GM20431 (cell line): ENCODE measurements around the gene MYOF.
"Not testable (repeated sequence)": the region's sequence is repeated elsewhere in the genome, so short reads cannot be mapped to it uniquely, and the experiment has no call there.

ENCODE experiments used
- in situ Hi-C: fragments of 300-500 bp; cut with MseI, MboI; formaldehyde crosslinking; loops from one replicate; pipeline ENCODE4 v1.15.0; 2020; ENCODE audit warnings: low sequenced_read_pairs; ENCODE audit not compliant: unreplicated experiment

The MYOF gene

GRCh38 chr10:93481637-93482144 lies 443 bp downstream of the MYOF start:
- in situ Hi-C loops, result loop anchor here (10.0 kb wide), 1 partner anchor 107 kb away; no protein-coding TSS in a partner anchor

GRCh38 chr10:93478873-93479272 lies 3.3 kb downstream of the MYOF start:
- in situ Hi-C loops, result no loop called here

- in situ Hi-C loops, result no loop called here
Observed at GRCh38 chr10:93476756-93477155, 5.4 kb downstream of the MYOF start.

DNA sequence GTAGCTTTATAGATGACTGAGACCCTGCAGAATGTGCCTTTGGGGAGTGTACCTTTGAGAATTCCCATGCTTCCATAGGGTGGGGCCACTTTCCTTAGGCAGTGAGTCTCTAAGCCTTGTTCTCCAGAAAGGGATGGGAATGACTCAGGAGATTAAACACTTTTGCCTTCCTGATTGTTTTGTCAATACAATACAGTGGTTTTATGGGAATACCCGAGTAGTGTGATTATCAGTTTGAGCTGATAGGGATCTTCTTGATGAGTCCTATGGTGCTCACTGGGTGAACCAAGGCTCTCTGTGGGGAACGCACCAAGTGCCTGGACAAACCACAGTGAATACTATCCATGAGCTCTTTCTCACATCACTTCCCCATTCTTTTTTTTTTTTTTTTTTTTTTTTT lies 6.3 kb downstream of the MYOF start:
- in situ Hi-C loops, result no loop called here

- in situ Hi-C loops, result no loop called here
Observed at GRCh38 chr10:93475227-93475626, 6.9 kb downstream of the MYOF start.

- in situ Hi-C loops, result no loop called here
Observed at GRCh38 chr10:93473804-93474472, 8.2 kb downstream of the MYOF start.

GRCh38 chr10:93473161-93473560 lies 9.0 kb downstream of the MYOF start:
- in situ Hi-C loops, result no loop called here

GRCh38 chr10:93471110-93471651 lies 11.0 kb downstream of the MYOF start:
- in situ Hi-C loops, result no loop called here

DNA sequence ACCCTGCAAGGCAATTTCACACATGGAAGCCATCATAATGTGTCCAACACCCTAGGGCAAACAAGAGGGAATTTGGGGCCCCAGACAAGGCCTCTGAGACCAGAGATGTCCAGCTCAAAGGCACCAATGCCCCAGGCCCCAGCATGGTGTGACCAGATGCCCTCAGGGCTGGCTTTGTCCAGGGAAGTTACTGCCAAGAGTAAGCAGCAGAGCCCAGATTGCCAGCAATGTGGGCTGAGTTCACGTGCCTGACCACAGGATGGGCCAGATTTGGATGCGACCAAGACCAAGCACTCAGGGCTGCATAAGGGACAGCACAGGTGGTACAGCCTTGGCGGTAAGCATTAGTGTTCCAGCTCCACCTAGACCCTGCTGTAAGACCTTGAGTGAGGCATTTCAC lies 12.7 kb downstream of the MYOF start:
- in situ Hi-C loops, result no loop called here

DNA sequence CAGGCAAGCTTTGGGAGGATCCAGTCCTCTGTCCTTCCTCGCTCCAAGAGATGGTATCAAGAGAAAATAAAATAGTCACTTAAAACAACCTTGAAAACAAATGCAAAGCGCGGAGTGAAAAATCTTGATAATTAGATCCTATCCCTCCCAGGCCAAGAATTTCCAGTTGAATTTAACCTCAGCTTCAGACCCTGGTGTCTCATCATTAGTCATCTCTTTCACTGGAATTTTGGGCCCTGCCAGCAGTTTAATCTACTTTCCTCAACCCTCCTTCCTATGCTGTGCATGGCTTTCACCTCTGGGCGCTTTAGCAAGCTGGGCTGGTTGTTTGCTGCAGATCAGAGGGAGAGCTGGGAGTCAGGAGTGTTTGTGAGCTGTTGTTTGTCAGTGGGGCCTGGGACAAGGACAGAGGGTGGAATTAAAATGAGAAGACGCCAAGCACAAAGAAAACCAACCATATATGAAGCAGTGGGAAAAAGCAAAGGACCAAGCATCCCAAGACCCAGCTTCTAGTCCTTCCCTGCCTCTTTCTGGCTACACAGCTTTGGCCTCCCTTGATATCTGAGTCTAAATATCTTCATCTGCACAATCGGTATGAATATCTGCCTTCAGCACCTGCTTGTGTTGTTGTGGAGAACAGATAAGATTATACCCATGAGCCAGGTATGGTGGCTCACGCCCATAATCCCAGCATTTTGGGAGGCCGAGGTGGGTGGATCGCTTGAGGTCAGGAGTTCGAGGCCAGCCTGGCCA lies 13.5 kb downstream of the MYOF start:
- in situ Hi-C loops, result no loop called here

DNA sequence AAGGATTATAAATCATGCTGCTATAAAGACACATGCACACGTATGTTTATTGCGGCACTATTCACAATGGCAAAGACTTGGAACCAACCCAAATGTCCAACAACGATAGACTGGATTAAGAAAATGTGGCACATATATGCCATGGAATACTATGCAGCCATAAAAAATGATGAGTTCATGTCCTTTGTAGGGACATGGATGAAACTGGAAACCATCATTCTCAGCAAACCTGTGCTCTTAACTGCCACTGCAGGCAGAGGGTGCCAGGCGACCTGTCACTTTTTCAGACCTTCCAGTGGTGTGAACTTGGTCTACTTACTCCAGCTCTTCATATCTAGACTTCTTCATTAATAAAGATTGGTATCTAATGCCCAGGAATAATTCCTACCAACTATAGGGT lies 14.5 kb downstream of the MYOF start:
- in situ Hi-C loops, result not testable (repeated sequence)

- in situ Hi-C loops, result no loop called here
Observed at GRCh38 chr10:93465806-93466675, 16.1 kb downstream of the MYOF start.

DNA sequence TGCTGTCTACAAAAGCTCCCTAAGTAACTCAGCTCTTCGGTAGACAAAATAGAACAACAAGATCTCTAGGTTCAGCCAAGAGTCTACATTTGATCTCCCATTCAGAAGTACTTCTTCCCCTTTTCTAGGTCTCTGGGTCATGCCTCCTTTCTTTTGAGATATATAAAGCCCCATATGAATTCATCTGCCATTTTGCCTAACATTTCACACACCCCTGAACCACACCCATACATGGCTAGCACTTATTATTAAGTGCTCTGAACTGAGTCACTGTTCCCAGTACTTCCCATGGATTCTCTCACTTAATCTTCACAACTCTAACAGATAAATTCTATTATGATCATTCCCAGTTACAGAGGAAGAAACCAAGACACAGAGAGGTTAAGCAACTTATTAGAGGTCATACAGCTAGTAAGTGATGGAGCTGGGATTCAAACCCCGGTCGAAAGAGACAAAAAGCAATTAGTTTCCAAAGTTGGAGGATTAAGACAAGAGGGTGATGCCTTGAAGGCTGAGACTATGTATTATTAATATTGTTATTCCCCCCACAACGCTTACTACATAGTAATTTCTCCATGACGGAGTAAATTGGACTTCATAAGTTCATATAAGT lies 17.3 kb downstream of the MYOF start:
- in situ Hi-C loops, result no loop called here

GRCh38 chr10:93463723-93464476 lies 18.2 kb downstream of the MYOF start:
- in situ Hi-C loops, result no loop called here

DNA sequence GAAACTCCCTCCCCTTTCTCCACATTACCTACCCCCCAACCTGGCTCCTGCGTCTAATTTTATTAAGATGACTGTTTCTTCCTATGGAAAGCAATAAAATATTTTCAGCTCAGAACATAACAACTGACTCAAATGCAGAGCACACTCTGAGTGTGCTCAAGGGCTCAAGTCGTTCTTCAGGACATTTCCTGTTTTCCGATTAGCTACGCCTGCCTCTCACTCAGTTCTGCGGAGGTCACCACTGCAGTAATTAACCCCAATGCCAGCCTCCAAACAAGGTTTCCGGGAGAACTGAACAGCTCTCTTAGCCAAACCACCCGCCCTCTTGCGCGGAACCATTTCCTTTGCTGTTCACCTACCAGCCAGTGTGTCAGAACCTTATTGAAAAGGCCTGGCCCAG lies 19.3 kb downstream of the MYOF start:
- in situ Hi-C loops, result no loop called here

DNA sequence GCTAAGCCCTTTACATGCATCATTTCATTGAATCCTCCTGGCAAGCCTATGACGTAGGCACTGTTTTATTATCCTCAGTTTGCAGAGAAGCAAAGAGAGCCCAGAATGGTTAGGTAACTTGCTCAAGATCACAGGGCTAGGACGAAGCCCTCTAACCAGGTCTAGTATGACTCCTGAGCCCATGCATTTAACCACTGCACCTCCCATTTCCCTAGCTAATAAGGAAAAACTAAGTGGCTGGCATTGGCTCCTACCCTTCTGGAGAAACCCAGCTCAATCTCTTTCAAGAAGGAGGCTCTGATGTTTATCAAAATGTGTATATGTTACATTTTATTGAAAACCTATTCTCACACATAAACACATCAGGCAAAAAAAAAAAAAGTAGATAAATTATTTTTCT lies 19.8 kb downstream of the MYOF start:
- in situ Hi-C loops, result no loop called here

GRCh38 chr10:93461807-93462178 lies 20.3 kb downstream of the MYOF start:
- in situ Hi-C loops, result no loop called here

DNA sequence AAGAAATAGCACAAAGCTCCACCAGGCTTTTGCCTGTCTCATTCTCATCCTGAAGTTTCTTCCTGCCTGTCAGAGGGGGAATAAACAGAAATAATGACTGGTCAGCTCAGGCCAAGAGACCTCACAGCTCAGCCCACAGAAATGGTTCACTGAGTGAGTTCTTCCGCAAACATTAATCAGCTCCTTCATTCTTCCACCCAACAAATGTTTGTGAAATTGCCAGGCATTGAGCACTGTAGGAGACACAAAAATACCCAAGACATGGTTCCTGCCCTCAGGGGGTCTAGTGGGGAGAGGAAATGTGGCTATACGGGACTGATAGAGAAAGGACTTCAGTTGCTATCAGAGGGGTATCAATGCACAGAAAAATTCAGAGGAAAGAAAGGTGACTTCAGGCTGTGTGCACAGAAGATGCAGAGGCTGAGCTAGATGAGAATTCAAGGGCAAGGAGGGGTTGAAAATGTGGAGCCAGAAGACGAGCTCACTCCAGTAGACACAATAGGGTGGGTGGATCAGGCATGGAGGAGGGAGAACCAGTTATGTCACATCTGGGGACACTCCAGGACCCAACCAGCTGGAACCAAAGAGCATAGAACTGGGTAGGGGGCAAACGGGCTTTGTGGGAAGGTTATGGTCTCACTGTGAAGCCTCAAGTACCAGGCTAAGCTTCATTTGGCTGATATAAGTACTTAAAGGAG lies 20.9 kb downstream of the MYOF start:
- in situ Hi-C loops, result no loop called here

- in situ Hi-C loops, result no loop called here
Observed at GRCh38 chr10:93459466-93459865, 22.7 kb downstream of the MYOF start.
